ENCODE measurements around the gene XXYLT1. TPM values are rescaled to one million over a fixed set of nuclear protein-coding genes. Genes with fewer than 3 reads are reported as not detected.

The XXYLT1 gene
- polyA plus RNA-seq, 2 of the 4 experiments (the other 2 are of a cell fraction) = 11.9 to 12.0 TPM

DNA sequence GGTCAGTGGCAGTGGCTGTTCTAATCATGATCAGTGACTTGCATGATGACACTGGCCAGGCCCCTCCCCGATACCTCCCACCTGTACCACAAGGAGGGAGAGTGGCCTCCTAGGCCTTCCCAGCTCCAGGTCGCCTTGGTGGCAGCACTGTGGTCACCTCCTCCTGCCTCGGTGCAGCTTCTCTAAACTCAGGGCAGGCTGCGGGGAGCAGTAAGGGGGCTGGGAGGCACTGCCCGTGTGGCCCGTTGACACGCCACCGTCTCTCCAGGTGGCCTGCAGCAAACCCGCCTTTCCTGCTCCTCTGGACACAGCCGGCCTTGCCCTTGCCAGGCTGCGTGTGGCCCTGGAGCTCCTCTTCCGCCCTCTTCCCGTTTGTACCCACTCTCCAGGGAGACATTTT lies 184.1 kb downstream of the XXYLT1 start (continued):
- TF ChIP-seq, protein P1, sequence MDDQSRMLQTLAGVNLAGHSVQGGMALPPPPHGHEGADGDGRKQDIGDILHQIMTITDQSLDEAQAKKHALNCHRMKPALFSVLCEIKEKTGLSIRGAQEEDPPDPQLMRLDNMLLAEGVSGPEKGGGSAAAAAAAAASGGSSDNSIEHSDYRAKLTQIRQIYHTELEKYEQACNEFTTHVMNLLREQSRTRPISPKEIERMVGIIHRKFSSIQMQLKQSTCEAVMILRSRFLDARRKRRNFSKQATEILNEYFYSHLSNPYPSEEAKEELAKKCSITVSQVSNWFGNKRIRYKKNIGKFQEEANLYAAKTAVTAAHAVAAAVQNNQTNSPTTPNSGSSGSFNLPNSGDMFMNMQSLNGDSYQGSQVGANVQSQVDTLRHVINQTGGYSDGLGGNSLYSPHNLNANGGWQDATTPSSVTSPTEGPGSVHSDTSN (IDR thresholded peaks at IDR 0.05) = no peak
- TF ChIP-seq, protein P2, sequence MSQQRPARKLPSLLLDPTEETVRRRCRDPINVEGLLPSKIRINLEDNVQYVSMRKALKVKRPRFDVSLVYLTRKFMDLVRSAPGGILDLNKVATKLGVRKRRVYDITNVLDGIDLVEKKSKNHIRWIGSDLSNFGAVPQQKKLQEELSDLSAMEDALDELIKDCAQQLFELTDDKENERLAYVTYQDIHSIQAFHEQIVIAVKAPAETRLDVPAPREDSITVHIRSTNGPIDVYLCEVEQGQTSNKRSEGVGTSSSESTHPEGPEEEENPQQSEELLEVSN (IDR thresholded peaks at IDR 0.05; ENCODE audit: borderline replicate concordance, low read depth) = no peak
- TF ChIP-seq HOXA7 (CRISPR knock-in tag; IDR thresholded peaks at IDR 0.05) (no peak), CBX8 (IDR thresholded peaks at IDR 0.05) (no peak)

DNA sequence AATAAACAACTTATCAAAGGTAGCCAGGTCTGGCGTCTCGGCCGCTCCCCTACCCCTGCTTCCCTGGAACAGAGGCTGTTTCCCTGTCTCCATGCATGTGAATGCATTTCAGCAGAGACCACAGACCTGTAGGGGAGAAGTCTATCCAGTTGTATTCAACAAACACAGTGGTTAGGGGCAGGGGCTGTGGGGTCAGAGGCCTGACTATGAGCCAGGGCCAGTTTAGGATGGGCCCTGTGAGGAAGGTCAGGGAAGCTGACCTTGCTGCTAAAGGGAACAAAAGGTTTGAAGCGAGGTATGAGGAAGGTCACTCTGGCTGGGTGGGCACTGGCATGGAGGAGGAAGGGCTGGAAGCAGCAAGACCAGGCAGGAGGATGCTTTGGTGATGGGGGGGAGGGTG lies 184.6 kb downstream of the XXYLT1 start:
- CTCF ChIA-PET = interaction anchor here (1.5 kb wide), 2 partner anchors 10 to 21 kb away, joined by 3 to 7 read pairs; no protein-coding TSS in a partner anchor
- H3K4me1 ChIP-seq = no peaks in the 10 kb centered on the region
- WGBS (ENCODE audit: missing lambda C conversion rate) = 98% methylated on average over 4 of the region's 4 CpGs
- H3K27ac ChIP-seq = no peak overlapping the region
- no peak overlapping the region for H3K4me3 ChIP-seq
- FAIRE-seq = no peak
- POLR2A ChIA-PET = interaction anchor here (0.6 kb wide), 1 partner anchor 229 kb away, joined by 3 read pairs; no protein-coding TSS in a partner anchor
- H3K4me2 ChIP-seq = no peak overlapping the region
- ATAC-seq = no peak
- TF ChIP-seq EHMT2 (IDR thresholded peaks at IDR 0.05; ENCODE audit: low read depth) (no peak), NFE2L2 (conservative IDR thresholded peaks at IDR 0.05; ENCODE audit: low read length) (no peak), CHD2 (IDR thresholded peaks at IDR 0.05; ENCODE audit: low read length, partially characterized antibody) (no peak), CBX8 (IDR thresholded peaks at IDR 0.05) (no peak), RNF2 (IDR thresholded peaks at IDR 0.05; ENCODE audit: borderline replicate concordance, low read depth) (no peak), HOXB5 (CRISPR knock-in tag; IDR thresholded peaks at IDR 0.05) (no peak), HOXB13 (CRISPR knock-in tag; IDR thresholded peaks at IDR 0.05; ENCODE audit: low read depth) (no peak), ESRRA (IDR thresholded peaks at IDR 0.05; ENCODE audit: borderline replicate concordance, low read length) (no peak), ZC3H11A (IDR thresholded peaks at IDR 0.05) (no peak), JUN (IDR thresholded peaks at IDR 0.05) (no peak), RCOR1 (IDR thresholded peaks at IDR 0.05; ENCODE audit: low read depth, low read length) (no peak), CBX2 (IDR thresholded peaks at IDR 0.05; ENCODE audit: borderline replicate concordance, low read depth) (no peak)
- TF ChIP-seq, protein P3, sequence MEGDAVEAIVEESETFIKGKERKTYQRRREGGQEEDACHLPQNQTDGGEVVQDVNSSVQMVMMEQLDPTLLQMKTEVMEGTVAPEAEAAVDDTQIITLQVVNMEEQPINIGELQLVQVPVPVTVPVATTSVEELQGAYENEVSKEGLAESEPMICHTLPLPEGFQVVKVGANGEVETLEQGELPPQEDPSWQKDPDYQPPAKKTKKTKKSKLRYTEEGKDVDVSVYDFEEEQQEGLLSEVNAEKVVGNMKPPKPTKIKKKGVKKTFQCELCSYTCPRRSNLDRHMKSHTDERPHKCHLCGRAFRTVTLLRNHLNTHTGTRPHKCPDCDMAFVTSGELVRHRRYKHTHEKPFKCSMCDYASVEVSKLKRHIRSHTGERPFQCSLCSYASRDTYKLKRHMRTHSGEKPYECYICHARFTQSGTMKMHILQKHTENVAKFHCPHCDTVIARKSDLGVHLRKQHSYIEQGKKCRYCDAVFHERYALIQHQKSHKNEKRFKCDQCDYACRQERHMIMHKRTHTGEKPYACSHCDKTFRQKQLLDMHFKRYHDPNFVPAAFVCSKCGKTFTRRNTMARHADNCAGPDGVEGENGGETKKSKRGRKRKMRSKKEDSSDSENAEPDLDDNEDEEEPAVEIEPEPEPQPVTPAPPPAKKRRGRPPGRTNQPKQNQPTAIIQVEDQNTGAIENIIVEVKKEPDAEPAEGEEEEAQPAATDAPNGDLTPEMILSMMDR (IDR thresholded peaks at IDR 0.05) = no peak
- TF ChIP-seq, protein P4, sequence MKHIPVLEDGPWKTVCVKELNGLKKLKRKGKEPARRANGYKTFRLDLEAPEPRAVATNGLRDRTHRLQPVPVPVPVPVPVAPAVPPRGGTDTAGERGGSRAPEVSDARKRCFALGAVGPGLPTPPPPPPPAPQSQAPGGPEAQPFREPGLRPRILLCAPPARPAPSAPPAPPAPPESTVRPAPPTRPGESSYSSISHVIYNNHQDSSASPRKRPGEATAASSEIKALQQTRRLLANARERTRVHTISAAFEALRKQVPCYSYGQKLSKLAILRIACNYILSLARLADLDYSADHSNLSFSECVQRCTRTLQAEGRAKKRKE (CRISPR knock-in tag; IDR thresholded peaks at IDR 0.05; ENCODE audit: low read depth) = no peak
- TF ChIP-seq, protein P5, sequence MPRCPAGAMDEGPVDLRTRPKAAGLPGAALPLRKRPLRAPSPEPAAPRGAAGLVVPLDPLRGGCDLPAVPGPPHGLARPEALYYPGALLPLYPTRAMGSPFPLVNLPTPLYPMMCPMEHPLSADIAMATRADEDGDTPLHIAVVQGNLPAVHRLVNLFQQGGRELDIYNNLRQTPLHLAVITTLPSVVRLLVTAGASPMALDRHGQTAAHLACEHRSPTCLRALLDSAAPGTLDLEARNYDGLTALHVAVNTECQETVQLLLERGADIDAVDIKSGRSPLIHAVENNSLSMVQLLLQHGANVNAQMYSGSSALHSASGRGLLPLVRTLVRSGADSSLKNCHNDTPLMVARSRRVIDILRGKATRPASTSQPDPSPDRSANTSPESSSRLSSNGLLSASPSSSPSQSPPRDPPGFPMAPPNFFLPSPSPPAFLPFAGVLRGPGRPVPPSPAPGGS (IDR thresholded peaks at IDR 0.05) = no peak
- TF ChIP-seq, protein P6, sequence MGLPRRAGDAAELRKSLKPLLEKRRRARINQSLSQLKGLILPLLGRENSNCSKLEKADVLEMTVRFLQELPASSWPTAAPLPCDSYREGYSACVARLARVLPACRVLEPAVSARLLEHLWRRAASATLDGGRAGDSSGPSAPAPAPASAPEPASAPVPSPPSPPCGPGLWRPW (IDR thresholded peaks at IDR 0.05) = no peak
- no peak for DNase-seq (ENCODE audit: low read depth in 1 of 2, low spot score in 1 of 2)
- no peaks in the 10 kb centered on the region for H3K9me3 ChIP-seq

Measured in A549 (cell line).